H1 (cell line): ENCODE data around the gene MUC2. TPM values are rescaled to one million over a fixed set of nuclear protein-coding genes. Genes with fewer than 3 reads are reported as not detected.

Source experiments
- CHD7 ChIP-seq: fragments of 300-600 bp; sonication (generic); IDR thresholded peaks from 2 replicates; pipeline ENCODE4 v1.7.1; 2012; ENCODE audit warnings: low read length, moderate library complexity, mild to moderate bottlenecking, inconsistent platforms; ENCODE audit not compliant: insufficient replicate concordance
- TBP ChIP-seq: IDR thresholded peaks from 2 replicates; pipeline ENCODE4 v1.6.1; 2011; ENCODE audit warnings: low read depth, low read length, improper control_type of control experiment
- polyA plus RNA-seq, 7 experiments: library from polyadenylated mRNA; depleted of rRNA in 3 of 7; stranded (reverse) in 5 of 7; unstranded in 2 of 7; fragments of >200 nt in 5 of 7; fragments of 200-250 nt in 2 of 7; gene quantifications; 1 replicate in 5 of 7; 2 replicates in 1 of 7; 4 replicates in 1 of 7; pipeline versions ENCODE4 v1.2.1 to v1.2.3, GENCODE V29; 2011 to 2013; ENCODE audit warnings: missing spikeins in 2 of 7, mixed read lengths in 2 of 7
- total RNA-seq: library from RNA; stranded (reverse); fragmentation: NEBNext Ultra II Directional; extraction: Animal tissue kit (Norgen Biotek cat#: 25700); gene quantifications from 2 replicates; pipeline ENCODE4 v1.2.1, GENCODE V29; 2021

MUC2 gene
- total and polyA plus RNA-seq, 2 of the 8 experiments (the other 6 are each of a cell fraction or from before 2014, with no cell fraction given): not detected

- TF ChIP-seq CHD7 (no peak), TBP (no peak)
- TF ChIP-seq, all 59 proteins: peak for 0
Observed at GRCh38 chr11:1047595-1048156, 27.0 kb upstream of the MUC2 start (continued).
